GM12874 (cell line): ENCODE data around the gene ZNF581.

Source experiments
- TF ChIP-seq, protein P1 (sequence below): IDR thresholded peaks from 2 replicates; pipeline ENCODE4 v1.5.1; 2011; ENCODE audit warnings: low read depth, mild to moderate bottlenecking, control low read depth, low read length, moderate library complexity; ENCODE audit not compliant: insufficient read depth

ZNF581 gene

DNA sequence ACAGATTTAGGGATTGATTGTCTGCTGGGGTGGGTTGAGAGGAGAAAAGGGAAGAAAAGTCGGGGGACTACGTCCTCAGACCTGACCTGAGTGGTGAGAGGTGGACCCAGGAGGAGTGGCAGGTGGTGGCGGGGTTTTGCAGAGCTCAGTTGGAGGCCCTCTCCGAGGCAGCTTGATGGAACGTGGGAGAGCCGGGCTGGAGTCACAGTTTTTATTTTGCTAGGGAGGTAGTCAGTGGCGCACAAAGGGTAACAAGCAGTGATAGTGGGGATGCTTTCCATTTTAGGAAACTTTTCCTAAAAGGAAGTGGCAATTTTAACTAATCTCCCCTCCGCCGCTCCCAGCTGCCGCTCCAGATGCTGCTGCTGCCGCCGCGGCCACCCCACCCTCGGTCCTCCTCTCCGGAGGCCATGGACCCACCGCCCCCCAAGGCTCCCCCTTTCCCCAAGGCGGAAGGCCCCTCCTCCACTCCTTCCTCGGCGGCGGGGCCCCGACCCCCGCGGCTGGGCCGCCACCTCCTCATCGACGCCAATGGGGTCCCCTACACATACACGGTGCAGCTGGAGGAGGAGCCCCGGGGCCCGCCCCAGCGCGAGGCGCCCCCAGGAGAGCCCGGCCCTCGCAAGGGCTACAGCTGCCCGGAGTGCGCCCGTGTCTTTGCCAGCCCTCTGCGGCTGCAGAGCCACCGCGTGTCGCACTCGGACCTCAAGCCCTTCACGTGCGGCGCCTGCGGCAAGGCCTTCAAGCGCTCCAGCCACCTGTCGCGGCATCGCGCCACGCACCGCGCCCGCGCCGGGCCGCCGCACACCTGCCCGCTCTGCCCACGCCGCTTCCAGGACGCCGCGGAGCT, 1.1 kb upstream of the ZNF581 start:
- TF ChIP-seq, protein P1, sequence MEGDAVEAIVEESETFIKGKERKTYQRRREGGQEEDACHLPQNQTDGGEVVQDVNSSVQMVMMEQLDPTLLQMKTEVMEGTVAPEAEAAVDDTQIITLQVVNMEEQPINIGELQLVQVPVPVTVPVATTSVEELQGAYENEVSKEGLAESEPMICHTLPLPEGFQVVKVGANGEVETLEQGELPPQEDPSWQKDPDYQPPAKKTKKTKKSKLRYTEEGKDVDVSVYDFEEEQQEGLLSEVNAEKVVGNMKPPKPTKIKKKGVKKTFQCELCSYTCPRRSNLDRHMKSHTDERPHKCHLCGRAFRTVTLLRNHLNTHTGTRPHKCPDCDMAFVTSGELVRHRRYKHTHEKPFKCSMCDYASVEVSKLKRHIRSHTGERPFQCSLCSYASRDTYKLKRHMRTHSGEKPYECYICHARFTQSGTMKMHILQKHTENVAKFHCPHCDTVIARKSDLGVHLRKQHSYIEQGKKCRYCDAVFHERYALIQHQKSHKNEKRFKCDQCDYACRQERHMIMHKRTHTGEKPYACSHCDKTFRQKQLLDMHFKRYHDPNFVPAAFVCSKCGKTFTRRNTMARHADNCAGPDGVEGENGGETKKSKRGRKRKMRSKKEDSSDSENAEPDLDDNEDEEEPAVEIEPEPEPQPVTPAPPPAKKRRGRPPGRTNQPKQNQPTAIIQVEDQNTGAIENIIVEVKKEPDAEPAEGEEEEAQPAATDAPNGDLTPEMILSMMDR: no peak

DNA sequence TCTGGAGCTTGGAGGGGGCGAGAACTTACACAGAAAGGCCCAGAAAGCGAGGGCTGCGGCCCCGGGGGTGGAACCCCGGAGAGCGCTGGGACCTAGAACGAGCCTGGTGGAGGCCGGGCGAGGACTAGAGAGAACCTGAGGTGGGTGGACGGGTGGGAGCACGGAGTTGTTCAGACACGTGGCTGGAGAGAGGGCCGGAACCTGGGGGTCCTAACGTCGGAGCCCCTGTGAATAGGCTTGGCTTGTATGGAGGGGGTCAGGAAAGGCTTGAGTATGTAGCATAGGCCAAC, 383 bp downstream of the ZNF581 start:
- TF ChIP-seq, protein P1: no peak

DNA sequence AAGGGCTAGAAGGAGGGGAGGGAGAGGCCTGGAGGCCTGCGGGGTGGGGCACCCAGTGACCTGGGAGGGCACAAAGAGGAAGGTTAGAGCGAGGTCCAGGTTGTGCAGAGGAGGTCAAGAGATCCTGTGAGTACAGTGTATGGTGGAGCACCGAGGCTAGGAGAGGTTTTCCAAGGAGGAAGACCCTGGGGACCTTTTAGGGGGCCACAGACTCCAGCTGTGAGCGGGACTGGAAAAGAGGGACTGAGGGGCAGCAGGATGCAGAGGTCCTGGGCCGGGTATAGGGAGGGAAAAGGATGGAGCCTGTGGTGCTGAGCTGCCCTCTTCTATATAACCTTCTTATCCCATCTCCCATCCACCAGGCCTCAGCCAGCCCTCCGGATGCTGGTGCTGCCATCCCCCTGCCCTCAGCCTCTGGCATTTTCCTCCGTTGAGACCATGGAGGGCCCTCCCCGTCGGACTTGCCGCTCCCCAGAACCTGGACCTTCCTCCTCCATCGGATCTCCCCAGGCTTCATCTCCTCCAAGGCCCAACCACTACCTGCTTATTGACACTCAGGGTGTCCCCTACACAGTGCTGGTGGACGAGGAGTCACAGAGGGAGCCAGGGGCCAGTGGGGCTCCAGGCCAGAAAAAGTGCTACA, 863 bp downstream of the ZNF581 start:
- TF ChIP-seq, protein P1: no peak

DNA sequence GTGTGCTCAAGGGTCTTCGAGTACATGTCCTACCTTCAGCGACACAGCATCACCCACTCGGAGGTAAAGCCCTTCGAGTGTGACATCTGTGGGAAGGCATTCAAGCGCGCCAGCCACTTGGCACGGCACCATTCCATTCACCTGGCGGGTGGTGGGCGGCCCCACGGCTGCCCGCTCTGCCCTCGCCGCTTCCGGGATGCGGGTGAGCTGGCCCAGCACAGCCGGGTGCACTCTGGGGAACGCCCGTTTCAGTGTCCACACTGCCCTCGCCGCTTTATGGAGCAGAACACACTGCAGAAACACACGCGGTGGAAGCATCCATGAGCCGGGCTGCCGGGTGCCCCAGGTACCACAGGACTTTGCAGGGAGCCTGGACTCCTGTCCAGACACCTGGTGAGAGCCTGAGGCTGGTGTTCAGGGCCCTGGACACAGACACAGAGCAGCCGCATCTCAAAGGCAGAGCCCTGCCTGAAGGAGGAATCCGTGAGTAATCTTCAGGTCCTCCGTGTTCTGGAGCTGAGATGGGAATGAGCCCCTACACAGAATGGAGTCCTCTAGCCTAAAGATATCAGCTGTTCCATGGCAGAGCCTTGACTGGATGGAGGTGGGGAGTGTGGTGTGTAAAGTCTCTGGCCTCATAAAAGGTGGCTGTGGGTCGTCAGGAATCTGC, 1.5 kb downstream of the ZNF581 start:
- TF ChIP-seq, protein P1: no peak

DNA sequence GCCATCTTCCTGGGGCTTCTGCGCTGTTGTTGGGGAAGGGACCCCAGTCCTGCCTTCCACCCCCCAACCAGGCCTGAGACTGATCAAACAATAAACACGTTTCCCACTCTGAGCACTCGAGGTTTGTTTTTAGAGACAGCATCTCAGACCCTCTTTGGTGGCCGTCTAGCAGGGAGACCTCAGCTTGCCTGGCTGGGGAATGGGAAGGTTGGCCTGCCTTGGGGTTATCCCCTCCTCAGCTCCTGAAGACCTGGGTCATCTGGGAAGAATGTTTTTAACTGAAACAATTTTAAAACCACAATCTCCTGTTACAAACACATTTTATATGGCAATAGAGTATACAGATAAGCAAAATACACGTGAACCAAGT, 2.0 kb downstream of the ZNF581 start:
- TF ChIP-seq, protein P1: no peak

DNA sequence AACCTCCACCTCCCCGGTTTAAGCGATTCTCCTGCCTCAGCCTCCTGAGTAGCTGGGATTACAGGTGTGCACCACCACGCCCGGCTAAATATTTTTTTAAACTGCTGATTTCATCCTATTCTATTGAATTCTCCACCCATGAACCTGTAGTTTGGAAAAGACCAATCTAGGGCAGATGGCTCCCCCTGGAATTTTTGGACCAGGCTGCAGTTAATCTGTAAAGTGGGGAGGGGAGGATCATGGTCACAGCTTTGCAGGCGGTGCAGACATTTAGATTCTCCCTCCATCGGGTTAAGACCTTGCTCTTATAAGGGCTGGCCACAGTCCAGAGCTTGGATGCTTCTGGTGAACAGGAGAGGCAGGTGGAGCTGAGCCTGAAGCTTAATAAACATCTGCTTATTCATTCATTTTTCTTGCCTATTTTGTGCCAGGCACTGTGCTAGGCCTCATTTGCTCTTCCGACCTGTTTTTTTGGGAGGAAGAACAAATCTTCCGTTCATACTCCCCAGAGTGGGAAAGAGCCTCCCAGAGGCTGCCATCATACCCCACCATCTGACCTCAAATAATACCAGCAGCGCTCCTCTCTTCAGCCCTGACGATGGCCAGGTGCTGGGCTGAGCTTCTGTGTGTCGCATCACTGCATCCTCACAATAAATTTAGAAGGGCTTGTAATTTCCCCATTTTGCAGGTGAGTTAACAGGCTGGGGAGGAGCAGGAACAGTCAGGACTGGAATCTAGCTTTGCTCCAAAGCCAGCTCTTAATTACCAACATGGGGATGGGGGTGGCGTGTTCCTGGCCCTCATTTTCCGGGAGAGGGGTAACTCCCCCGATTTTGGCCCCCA, 3.7 kb downstream of the ZNF581 start:
- TF ChIP-seq, protein P1: no peak
